MCF 10A (cell line): Measurements from ENCODE around the gene PLXNB2. TPM values are rescaled to one million over a fixed set of nuclear protein-coding genes. Genes with fewer than 3 reads are reported as not detected.

Source experiments
- Bru-seq: library from RNA; stranded (reverse); fragments of 400-500 nt; gene quantifications from one replicate; lab custom pipeline; 2021; lab: Mats Ljungman, UMichigan
- BruChase-seq, 2 experiments: library from RNA; stranded (reverse); fragments of 400-500 nt; gene quantifications; one replicate each; lab custom pipeline; 2021; lab: Mats Ljungman, UMichigan
- BruUV-seq: library from RNA; stranded (reverse); fragments of 400-500 nt; replicated peaks from 2 replicates; lab custom pipeline; 2021; lab: Mats Ljungman, UMichigan
- CTCF ChIA-PET: fragments of 300-600 bp; sonication (Branson Sonifier 250); formaldehyde crosslinking; extraction: SDS; loops from one replicate; lab custom pipeline; 2021; ENCODE audit warnings: antibody characterized with exemption, inconsistent platforms; lab: Yijun Ruan, JAX
- POLR2A ChIA-PET: fragments of 300-600, 350-650 bp; sonication (Branson Sonifier 250); formaldehyde crosslinking; extraction: SDS; loops from one replicate; lab custom pipeline; 2020; ENCODE audit warnings: antibody characterized with exemption, inconsistent platforms; lab: Yijun Ruan, JAX
- DNase-seq: peaks from one replicate; pipeline ENCODE4 v3.0.0-alpha.2; 2018; ENCODE audit not compliant: unreplicated experiment
- H3K27ac Mint-ChIP-seq: one replicate; pipeline ENCODE4 v1.8.0; 2022; ENCODE audit warnings: mild to moderate bottlenecking, low read depth, mixed read lengths; ENCODE audit not compliant: unreplicated experiment
- H3K27me3 Mint-ChIP-seq: one replicate; pipeline ENCODE4 v1.8.0; 2022; ENCODE audit warnings: mixed read lengths; ENCODE audit not compliant: insufficient read depth, unreplicated experiment
- H3K36me3 Mint-ChIP-seq: one replicate; pipeline ENCODE4 v1.8.0; 2022; ENCODE audit warnings: mild to moderate bottlenecking, moderate library complexity, mixed read lengths; ENCODE audit not compliant: insufficient read depth, unreplicated experiment
- H3K4me1 Mint-ChIP-seq: one replicate; pipeline ENCODE4 v1.8.0; 2022; ENCODE audit warnings: mixed read lengths; ENCODE audit not compliant: insufficient read depth, unreplicated experiment
- H3K4me3 Mint-ChIP-seq: one replicate; pipeline ENCODE4 v1.8.0; 2022; ENCODE audit warnings: mild to moderate bottlenecking, moderate library complexity, mixed read lengths; ENCODE audit not compliant: unreplicated experiment
- H3K9me3 Mint-ChIP-seq: one replicate; pipeline ENCODE4 v1.8.0; 2022; ENCODE audit warnings: mixed read lengths; ENCODE audit not compliant: unreplicated experiment
- CTCF ChIP-seq: fragments of 200-600 bp; IDR thresholded peaks from one replicate; pipeline ENCODE4 v1.8.0; 2022; ENCODE audit warnings: antibody characterized with exemption, mild to moderate bottlenecking; ENCODE audit not compliant: unreplicated experiment
- intact Hi-C: fragments of 100-400 bp; cut with micrococcal nuclease; formaldehyde crosslinking; loops from 2 replicates; pipeline ENCODE4 v1.14.1; 2022
- long read RNA-seq: library from polyadenylated mRNA; stranded (forward); transcript quantifications from one replicate; pipeline ENCODE4 v2.0.0, GENCODE V29; 2022
- total RNA-seq: library from RNA; stranded (reverse); gene quantifications from 2 replicates; pipeline ENCODE4 v1.2.3, GENCODE V29; 2022

PLXNB2 gene
- total RNA-seq, result 199 and 200 TPM in 2 replicates
- percentile 58 among the genes with signal in this experiment for Bru-seq, nascent RNA
- percentile 88 among the genes with signal in this experiment for BruChase-seq, experiment 1, labeled RNA remaining after a 6-hour chase
- BruChase-seq, experiment 2, labeled RNA remaining after a 2-hour chase, result percentile 74 among the genes with signal in this experiment
- long read RNA-seq, full-length matches to known transcripts, result 39 of 262 reads
- long read RNA-seq, partial matches to known transcripts, result 92 of 262 reads
- long read RNA-seq, other reads (novel, unspliced or antisense), result 131 of 262 reads

GRCh38 chr22:50306753-50307749 is at the start of gene PLXNB2:
Gene PLXNB2, minus strand, starts transcription at chr22:50307646. Its CDS starts 17,062 bp downstream, at chr22:50290584.
- H3K9me3 Mint-ChIP-seq, result no peaks in the 10 kb centered on the region
- CTCF ChIA-PET, result interaction anchor here (0.5 to 3.9 kb wide), 4 partner anchors 16 to 34 kb away, joined by 3 to 15 read pairs (median 7); no protein-coding TSS in a partner anchor
- intact Hi-C loops, result no loop called here
- peaks cover 30% of the 10 kb centered on the region for H3K36me3 Mint-ChIP-seq
- H3K27ac Mint-ChIP-seq, result peak within 1 kb of the TSS; percentile 87
- H3K4me3 Mint-ChIP-seq, result peak within 1 kb of the TSS; percentile 81
- BruUV-seq, result TSS peak; percentile 42
- DNase-seq, result peak; percentile 70
- POLR2A ChIA-PET, result interaction anchor here (0.6 to 6.6 kb wide), 23 partner anchors 10 to 357 kb away, joined by 3 to 73 read pairs (median 5); partner anchors contain the start of genes DENND6B, HDAC10, MAPK12 and TUBGCP6
- TF ChIP-seq CTCF, result no peak
- H3K27me3 Mint-ChIP-seq, result no peaks in the 10 kb centered on the region
- peaks cover 21% of the 10 kb centered on the region for H3K4me1 Mint-ChIP-seq

GRCh38 chr22:50357222-50357621 is 49.8 kb upstream of the PLXNB2 start:
- Mint-ChIP-seq H3K27me3 (no peaks in the 10 kb centered on the region), H3K4me1 (peaks cover 6% of the 10 kb centered on the region), H3K36me3 (peaks cover 42% of the 10 kb centered on the region), H3K9me3 (no peaks in the 10 kb centered on the region), H3K4me3 (no peak overlapping the region), H3K27ac (no peak overlapping the region)
- ChIA-PET POLR2A (no interaction called here), CTCF (interaction anchor here (0.6 to 1.1 kb wide), 3 partner anchors 9 to 210 kb away, joined by 3 to 5 read pairs (median 4); no protein-coding TSS in a partner anchor)
- DNase-seq, result no peak
- intact Hi-C loops, result no loop called here
- BruUV-seq, result no TSS peak
- no peak for TF ChIP-seq CTCF

GRCh38 chr22:50356186-50356585 is 48.7 kb upstream of the PLXNB2 start:
- Mint-ChIP-seq H3K9me3 (no peaks in the 10 kb centered on the region), H3K4me1 (peaks cover 5% of the 10 kb centered on the region), H3K27me3 (no peaks in the 10 kb centered on the region), H3K27ac (no peak overlapping the region), H3K4me3 (no peak overlapping the region), H3K36me3 (peaks cover 51% of the 10 kb centered on the region)
- TF ChIP-seq CTCF, result no peak
- intact Hi-C loops, result no loop called here
- POLR2A ChIA-PET, result no interaction called here
- CTCF ChIA-PET, result interaction anchor here (0.6 kb wide), 1 partner anchor 11 kb away, joined by 5 read pairs; no protein-coding TSS in a partner anchor
- no TSS peak for BruUV-seq
- no peak for DNase-seq
